K562 (cell line): ENCODE results near the gene FBXO36. TPM values are rescaled to one million over a fixed set of nuclear protein-coding genes. Genes with fewer than 3 reads are reported as not detected.

Experiments
- ATAC-seq: fragments of 200-7000 bp; cut with Tn5 transposase; 3 replicates; pipeline ENCODE4 v1.9.1; 2020; ENCODE audit warnings: moderate library complexity
- BruUV-seq: library from RNA; stranded (reverse); fragments of 400-500 nt; replicated peaks from 2 replicates; lab custom pipeline; 2021; lab: Mats Ljungman, UMichigan
- CTCF ChIA-PET: fragments of 300-600 bp; formaldehyde crosslinking; extraction: SDS; loops from one replicate; lab custom pipeline; 2021; ENCODE audit warnings: low intra/inter-chr PET ratio; lab: Yijun Ruan, JAX
- POLR2A ChIA-PET: fragments of 300-600, 350-650 bp; sonication (Branson Sonifier 250); formaldehyde crosslinking; extraction: SDS; loops from one replicate; lab custom pipeline; 2021; ENCODE audit warnings: antibody characterized with exemption, inconsistent platforms; lab: Yijun Ruan, JAX
- DNase-seq, 4 experiments: peaks; one replicate each; pipeline versions ENCODE4 v3.0.0 to v3.0.0-alpha.2; 2011 to 2018; ENCODE audit warnings: low spot score in 3 of 4, mixed read lengths in 3 of 4; ENCODE audit errors: extremely low read depth in 1 of 4
- FAIRE-seq: peaks from 2 replicates; lab custom pipeline; 2011; peaks lifted over from hg19 to GRCh38; lab: Jason Lieb, UNC
- H2AFZ ChIP-seq: 2 replicates; pipeline ENCODE4 v1.6.0; 2011; ENCODE audit warnings: low read depth, low read length, control low read depth, inconsistent platforms
- H3K27ac ChIP-seq: fragments of 200-600 bp; 3 replicates; pipeline ENCODE4 v1.8.0; 2011; ENCODE audit warnings: low read depth, mild to moderate bottlenecking, control low read depth, inconsistent platforms, low read length, moderate library complexity, mixed read lengths; ENCODE audit errors: extremely low read depth
- H3K27me3 ChIP-seq, 2 experiments: fragments of 300-600 bp in 1 of 2; 2 replicates in 1 of 2; 3 replicates in 1 of 2; pipeline versions ENCODE4 v1.6.0 to v1.8.0; 2011; ENCODE audit warnings: inconsistent platforms in 2 of 2, low read length in 2 of 2, mild to moderate bottlenecking in 1 of 2, mixed read lengths in 1 of 2, moderate library complexity in 1 of 2; ENCODE audit not compliant: control insufficient read depth in 2 of 2, insufficient read depth in 2 of 2
- H3K36me3 ChIP-seq: fragments of 300-600 bp; 3 replicates; pipeline ENCODE4 v1.8.0; 2011; ENCODE audit warnings: mild to moderate bottlenecking, low read length, inconsistent platforms; ENCODE audit not compliant: control insufficient read depth, insufficient read depth
- H3K4me1 ChIP-seq, 2 experiments: fragments of 200-600 bp in 1 of 2; replicated peaks in 1 of 2; 2 replicates in 1 of 2; 3 replicates in 1 of 2; pipeline versions ENCODE4 v1.5.1 to v1.8.0; 2011; ENCODE audit warnings: inconsistent platforms in 2 of 2, low read length in 2 of 2, mild to moderate bottlenecking in 1 of 2, mixed read lengths in 1 of 2, moderate library complexity in 1 of 2; ENCODE audit not compliant: control insufficient read depth in 2 of 2, insufficient read depth in 2 of 2
- H3K4me2 ChIP-seq: 2 replicates; pipeline ENCODE4 v1.6.1; 2011; ENCODE audit warnings: low read length, control low read depth, inconsistent platforms, mixed read lengths; ENCODE audit not compliant: insufficient read depth
- H3K4me3 ChIP-seq: fragments of 200-600 bp; sonication (generic), shearing (Covaris generic); 2 replicates; pipeline ENCODE4 v1.5.1; 2016; ENCODE audit warnings: control low read depth, inconsistent platforms
- H3K79me2 ChIP-seq: fragments of 200-600 bp; 3 replicates; pipeline ENCODE4 v1.8.0; 2011; ENCODE audit warnings: low read length, inconsistent platforms; ENCODE audit not compliant: control insufficient read depth, insufficient read depth
- H3K9ac ChIP-seq, 2 experiments: 2 replicates each; pipeline versions ENCODE4 v1.6.0 to v1.6.1; 2011; ENCODE audit warnings: low read depth in 2 of 2, low read length in 2 of 2, control low read depth in 1 of 2, inconsistent platforms in 1 of 2, mild to moderate bottlenecking in 1 of 2, mixed read lengths in 1 of 2; ENCODE audit not compliant: insufficient read depth in 1 of 2
- H3K9me1 ChIP-seq: one replicate; pipeline ENCODE4 v1.6.0; 2011; ENCODE audit warnings: inconsistent platforms, mild to moderate bottlenecking, low read length, moderate library complexity; ENCODE audit not compliant: control insufficient read depth, insufficient read depth
- H3K9me3 ChIP-seq: replicated peaks from 2 replicates; pipeline ENCODE4 v1.5.1; 2011; ENCODE audit warnings: low read depth, low read length, inconsistent platforms; ENCODE audit not compliant: control insufficient read depth, insufficient read depth
- H4K20me1 ChIP-seq: replicated peaks from 2 replicates; pipeline ENCODE4 v1.6.1; 2011; ENCODE audit warnings: low read length, inconsistent platforms, mixed read lengths; ENCODE audit not compliant: control insufficient read depth, insufficient read depth
- ARID1B ChIP-seq: fragments of 450-650 bp; IDR thresholded peaks from 2 replicates; pipeline ENCODE4 v1.6.1; 2016; ENCODE audit warnings: antibody characterized with exemption, mild to moderate bottlenecking, inconsistent platforms
- ATF4 ChIP-seq: fragments of 450-650 bp; formaldehyde crosslinking; IDR thresholded peaks from 2 replicates; pipeline ENCODE4 v1.4.0; 2022; ENCODE audit warnings: mild to moderate bottlenecking, moderate library complexity
- ELF2 ChIP-seq: fragments of 250-450 bp; sonication (Bioruptor Pico); IDR thresholded peaks from 2 replicates; pipeline ENCODE4 v1.5.0; 2021; ENCODE audit warnings: mild to moderate bottlenecking
- HNRNPUL1 ChIP-seq: fragments of 200-400 bp; formaldehyde crosslinking; IDR thresholded peaks from 2 replicates; pipeline ENCODE4 v1.6.1; 2017; ENCODE audit warnings: low read length
- MAZ ChIP-seq, 2 experiments: fragments of 450-650 bp in 1 of 2; sonication (generic) in 1 of 2; formaldehyde crosslinking; IDR thresholded peaks in 1 of 2; conservative IDR thresholded peaks in 1 of 2; 2 replicates each; pipeline versions ENCODE4 v1.4.0 to v1.5.0; 2020; ENCODE audit warnings: mild to moderate bottlenecking in 1 of 2, missing genetic modification reagents in 1 of 2
- PRDM10 ChIP-seq: fragments of 450-650 bp; IDR thresholded peaks from 2 replicates; pipeline ENCODE4 v1.6.1; 2018; ENCODE audit not compliant: partially characterized antibody
- PYGO2 ChIP-seq: fragments of 450-650 bp; IDR thresholded peaks from 2 replicates; pipeline ENCODE4 v1.6.1; 2016; ENCODE audit warnings: mild to moderate bottlenecking, missing genetic modification characterization, moderate library complexity, missing compliant biosample characterization
- TFAP4 ChIP-seq: sonication (generic); formaldehyde crosslinking; IDR thresholded peaks from 2 replicates; pipeline ENCODE4 v1.8.0; 2022; ENCODE audit warnings: missing genetic modification reagents, mild to moderate bottlenecking, moderate library complexity, borderline replicate concordance
- ZNF584 ChIP-seq: fragments of 200-800 bp; sonication (Bioruptor generic); IDR thresholded peaks from 2 replicates; pipeline ENCODE4 v1.6.1; 2016; ENCODE audit warnings: low read depth, mild to moderate bottlenecking, missing genetic modification characterization, missing compliant biosample characterization
- ZNF592 ChIP-seq: fragments of 450-650 bp; IDR thresholded peaks from 2 replicates; pipeline ENCODE4 v1.6.1; 2017; ENCODE audit warnings: antibody characterized with exemption, mild to moderate bottlenecking
- in situ Hi-C: fragments of 300-500 bp; cut with MboI; formaldehyde crosslinking; loops from 4 replicates; pipeline ENCODE4 v1.15.0; 2018; ENCODE audit warnings: inconsistent platforms, mixed read lengths
- intact Hi-C: fragments of 100-400 bp; cut with micrococcal nuclease; formaldehyde crosslinking; loops from 2 replicates; pipeline ENCODE4 v1.14.2; 2022
- polyA plus RNA-seq, 8 experiments: library from polyadenylated mRNA; depleted of rRNA in 4 of 8; stranded (reverse) in 5 of 8; unstranded in 3 of 8; fragments of >200 nt; fragmentation: Nextera tagmentation in 2 of 8; fragmentation: Illumina TruSeq in 1 of 8; extraction: Ambion mirVana in 2 of 8; extraction: Trizol in 1 of 8; gene quantifications; 2 replicates each; pipeline versions ENCODE4 v1.2.1 to v1.2.3, GENCODE V29; 2011 to 2014; ENCODE audit warnings: inconsistent platforms in 1 of 8, missing spikeins in 1 of 8
- total RNA-seq, 7 experiments: library from RNA; depleted of rRNA in 6 of 7; stranded (reverse); fragments of >200 nt in 6 of 7; fragmentation: Illumina TruSeq in 2 of 7; extraction: Trizol in 2 of 7; gene quantifications; 2 replicates each; pipeline versions ENCODE4 v1.2.1 to v1.2.3, GENCODE V29; 2011 to 2021; ENCODE audit warnings: low replicate concordance in 1 of 7

The FBXO36 gene
- total and polyA plus RNA-seq, 9 of the 15 experiments (the other 6 are each of a cell fraction or from before 2014, with no cell fraction given) = 0.40 to 0.91 (median 0.58) TPM

GRCh38 chr2:230012267-230012884 is 90.1 kb downstream of the FBXO36 start (continued):
- TF ChIP-seq ZNF584 (CRISPR knock-in tag) = no peak
- TF ChIP-seq ZNF592 = peak; percentile 45; the same call in 1 of the 2 replicates
- no peak for TF ChIP-seq PYGO2
- no peak for TF ChIP-seq MAZ (CRISPR knock-in tag; conservative IDR thresholded peaks at IDR 0.05 in 1 of 2, IDR thresholded peaks at IDR 0.05 in 1 of 2)

GRCh38 chr2:230016844-230017243 is 94.5 kb downstream of the FBXO36 start:
- ATAC-seq (no peak), DNase-seq (no peak), FAIRE-seq (no peak)
- no peaks in the 10 kb centered on the region for H3K79me2 ChIP-seq
- ChIA-PET CTCF (no interaction called here), POLR2A (no interaction called here)
- no TSS peak for BruUV-seq
- H2AFZ ChIP-seq = no peak overlapping the region
- H3K36me3 ChIP-seq = no peaks in the 10 kb centered on the region
- H3K4me2 ChIP-seq = no peak overlapping the region
- intact Hi-C loops = no loop called here
- in situ Hi-C loops = loop anchor here (25.0 kb wide), 1 partner anchor 795 kb away; no protein-coding TSS in a partner anchor
- no peaks in the 10 kb centered on the region for H4K20me1 ChIP-seq
- peaks cover 0 to 11% of the 10 kb centered on the region in 2 experiments; a peak in 3 of 5 replicates for H3K4me1 ChIP-seq
- H3K9ac ChIP-seq = no peak overlapping the region
- H3K27ac ChIP-seq = no peak overlapping the region
- H3K4me3 ChIP-seq = no peak overlapping the region
- no peaks in the 10 kb centered on the region for H3K9me3 ChIP-seq
- H3K9me1 ChIP-seq = no peaks in the 10 kb centered on the region
- peaks cover 10 to 12% of the 10 kb centered on the region in 2 experiments; a peak in 3 of 5 replicates for H3K27me3 ChIP-seq
- TF ChIP-seq HNRNPUL1 (no peak), ATF4 (CRISPR knock-in tag) (no peak), PRDM10 (no peak), ELF2 (CRISPR knock-in tag) (no peak), ARID1B (no peak), TFAP4 (no peak)
